ENCODE results near the gene PTCD3.
A peak's percentile ranks its signal among the peaks of the same experiment; 100 is the strongest.

The PTCD3 gene

GRCh38 chr2:86081724-86082123 is 24.3 kb upstream of the PTCD3 start:
- TF ChIP-seq, protein P1, sequence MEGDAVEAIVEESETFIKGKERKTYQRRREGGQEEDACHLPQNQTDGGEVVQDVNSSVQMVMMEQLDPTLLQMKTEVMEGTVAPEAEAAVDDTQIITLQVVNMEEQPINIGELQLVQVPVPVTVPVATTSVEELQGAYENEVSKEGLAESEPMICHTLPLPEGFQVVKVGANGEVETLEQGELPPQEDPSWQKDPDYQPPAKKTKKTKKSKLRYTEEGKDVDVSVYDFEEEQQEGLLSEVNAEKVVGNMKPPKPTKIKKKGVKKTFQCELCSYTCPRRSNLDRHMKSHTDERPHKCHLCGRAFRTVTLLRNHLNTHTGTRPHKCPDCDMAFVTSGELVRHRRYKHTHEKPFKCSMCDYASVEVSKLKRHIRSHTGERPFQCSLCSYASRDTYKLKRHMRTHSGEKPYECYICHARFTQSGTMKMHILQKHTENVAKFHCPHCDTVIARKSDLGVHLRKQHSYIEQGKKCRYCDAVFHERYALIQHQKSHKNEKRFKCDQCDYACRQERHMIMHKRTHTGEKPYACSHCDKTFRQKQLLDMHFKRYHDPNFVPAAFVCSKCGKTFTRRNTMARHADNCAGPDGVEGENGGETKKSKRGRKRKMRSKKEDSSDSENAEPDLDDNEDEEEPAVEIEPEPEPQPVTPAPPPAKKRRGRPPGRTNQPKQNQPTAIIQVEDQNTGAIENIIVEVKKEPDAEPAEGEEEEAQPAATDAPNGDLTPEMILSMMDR (IDR thresholded peaks at IDR 0.05; ENCODE audit: low read depth, low read length), result no peak
- H3K4me3 ChIP-seq (ENCODE audit: low read depth, low read length), result no peak overlapping the region

DNA sequence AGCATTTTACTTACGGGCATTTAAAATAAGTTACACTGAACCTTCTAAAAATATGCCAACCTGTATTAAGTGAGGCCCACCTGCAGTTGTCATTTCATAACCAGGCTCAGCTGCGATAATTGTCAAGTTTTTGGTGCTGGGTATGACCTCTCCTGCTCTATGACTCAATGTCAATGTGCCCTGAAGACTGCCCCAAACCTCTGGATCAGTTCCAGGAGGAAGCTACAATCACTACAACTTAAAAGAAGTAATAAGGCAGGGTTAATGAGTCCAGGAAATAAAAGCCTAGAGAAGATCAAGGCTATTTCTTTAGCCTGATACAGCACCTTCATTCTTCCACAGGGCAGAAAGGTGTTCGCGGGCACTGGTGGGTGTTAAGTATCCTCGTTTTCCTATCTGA is 23.3 kb upstream of the PTCD3 start:
- no peak overlapping the region for H3K4me3 ChIP-seq (ENCODE audit: low read depth, low read length)
- TF ChIP-seq, protein P1 (IDR thresholded peaks at IDR 0.05; ENCODE audit: low read depth, low read length), result no peak

DNA sequence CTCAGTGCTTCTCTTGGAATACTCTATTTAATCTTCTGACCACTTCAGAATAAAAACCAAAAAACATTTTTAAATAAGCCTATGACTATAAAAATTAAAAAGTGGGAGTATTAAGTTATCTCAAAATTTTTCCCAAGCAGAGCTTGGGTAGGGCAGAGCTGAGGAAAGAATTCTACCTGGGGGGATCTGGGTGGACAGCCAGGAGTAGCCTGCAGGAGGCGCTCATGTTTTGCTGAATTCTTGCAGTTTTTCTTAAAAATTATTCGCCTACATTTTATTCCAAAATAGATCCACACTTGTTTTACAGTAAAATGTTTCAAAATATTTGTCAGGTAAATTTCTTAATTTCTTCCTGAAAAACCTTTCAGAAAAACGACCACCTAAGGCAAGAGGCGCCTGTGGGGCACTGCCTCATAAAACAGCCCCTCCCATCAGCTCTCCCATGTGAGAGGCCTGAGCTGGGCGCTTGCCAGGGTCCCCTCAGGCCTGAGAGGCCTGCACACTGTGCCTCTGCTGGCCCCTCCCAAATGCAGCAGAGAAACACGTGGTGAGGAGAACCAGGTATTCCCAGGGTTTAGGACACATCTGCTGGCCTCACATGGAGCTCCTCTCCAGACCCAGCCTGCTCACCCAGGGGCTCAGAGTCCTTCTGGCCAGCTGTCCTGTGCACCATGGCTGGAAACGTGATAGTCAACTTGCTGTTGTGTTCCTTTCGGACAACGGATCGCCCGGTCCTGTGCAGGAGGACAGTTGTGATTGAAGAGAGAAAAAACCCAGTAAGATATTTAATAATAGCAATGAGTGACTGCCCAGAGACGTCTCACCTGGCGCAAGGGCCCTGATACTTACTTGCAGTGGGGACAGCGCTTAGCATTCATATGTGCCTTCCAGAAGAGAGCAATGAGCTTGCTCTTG is 17.8 kb upstream of the PTCD3 start:
- no peak overlapping the region for H3K4me3 ChIP-seq (ENCODE audit: low read depth, low read length)
- TF ChIP-seq, protein P1 (IDR thresholded peaks at IDR 0.05; ENCODE audit: low read depth, low read length), result peak; percentile 20

DNA sequence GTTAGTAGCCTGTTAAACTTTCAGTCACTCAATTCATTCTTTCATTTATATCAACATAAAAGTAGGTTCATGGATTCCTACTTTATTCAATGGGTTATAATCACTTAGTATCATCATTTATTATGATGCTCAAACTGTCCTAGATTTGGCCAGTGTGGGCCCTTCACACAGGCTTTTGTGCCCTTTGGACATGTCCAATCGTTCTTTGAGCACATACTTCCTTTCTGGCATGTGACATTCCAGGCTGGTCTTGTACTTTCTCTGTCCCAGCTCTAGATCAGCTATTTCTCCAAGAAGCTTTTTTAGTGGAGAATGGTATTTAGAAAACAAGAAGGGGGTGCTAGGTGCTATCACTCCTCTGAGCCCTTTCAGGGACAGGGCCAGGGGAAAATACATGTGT is 11.8 kb upstream of the PTCD3 start:
- TF ChIP-seq, protein P1 (IDR thresholded peaks at IDR 0.05; ENCODE audit: low read depth, low read length), result no peak
- no peak overlapping the region for H3K4me3 ChIP-seq (ENCODE audit: low read depth, low read length)

DNA sequence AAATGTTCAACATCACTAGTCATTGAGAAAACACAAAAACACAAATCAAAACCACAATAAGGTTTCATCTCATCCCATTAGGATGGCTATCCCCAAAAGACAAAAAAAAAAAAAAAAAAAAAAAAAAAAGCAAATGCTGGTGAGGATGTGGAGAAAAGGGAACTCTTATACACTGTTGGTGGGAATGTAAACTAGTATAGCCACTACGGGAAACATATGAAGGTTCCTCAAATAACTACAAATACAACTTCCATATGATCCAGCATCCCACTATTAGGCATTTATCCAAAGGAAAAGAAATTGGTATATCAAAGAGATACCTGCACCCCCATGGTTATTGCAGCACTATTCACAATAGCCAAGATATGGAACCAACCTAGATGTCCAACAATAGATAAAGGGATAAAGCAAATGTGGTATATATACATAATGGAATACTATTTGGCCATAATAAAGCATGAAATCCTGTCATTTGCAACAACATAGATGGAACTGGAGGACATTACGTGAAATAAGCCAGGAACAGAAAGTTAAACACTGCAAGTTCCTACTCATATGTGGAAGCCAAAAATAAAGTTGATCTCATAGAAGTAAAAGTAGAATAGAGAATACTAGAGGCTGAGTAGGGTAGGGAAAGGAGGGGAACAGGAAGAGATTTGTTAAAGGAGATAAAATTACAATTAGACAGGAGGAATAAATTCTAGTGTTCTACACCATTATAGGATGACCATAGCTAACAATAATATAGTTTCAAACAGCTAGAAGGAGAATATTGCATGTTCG is 8.7 kb upstream of the PTCD3 start:
- H3K4me3 ChIP-seq (ENCODE audit: low read depth, low read length), result no peak overlapping the region
- TF ChIP-seq, protein P1 (IDR thresholded peaks at IDR 0.05; ENCODE audit: low read depth, low read length), result no peak

DNA sequence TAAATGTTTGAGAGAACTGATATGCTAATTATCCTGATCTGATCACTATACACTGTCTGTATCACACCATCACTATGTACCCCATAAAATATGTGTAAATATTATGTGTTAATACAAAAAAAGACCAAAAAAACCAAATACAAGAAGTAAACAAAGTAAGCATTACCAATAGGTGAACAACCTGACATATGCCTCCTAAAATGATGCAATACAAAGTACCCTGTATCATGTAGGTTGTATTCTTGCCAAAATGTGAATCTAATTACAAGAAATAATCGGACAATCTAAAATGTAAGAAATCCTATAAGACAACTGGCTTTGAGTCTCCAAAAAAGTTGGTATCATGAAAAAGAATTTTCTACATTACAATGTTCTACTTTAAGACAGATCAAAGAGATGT is 8.1 kb upstream of the PTCD3 start:
- no peak overlapping the region for H3K4me3 ChIP-seq (ENCODE audit: low read depth, low read length)
- TF ChIP-seq, protein P1 (IDR thresholded peaks at IDR 0.05; ENCODE audit: low read depth, low read length), result no peak

GRCh38 chr2:86102157-86102556 is 3.9 kb upstream of the PTCD3 start:
- no peak overlapping the region for H3K4me3 ChIP-seq (ENCODE audit: low read depth, low read length)
- TF ChIP-seq, protein P1 (IDR thresholded peaks at IDR 0.05; ENCODE audit: low read depth, low read length), result no peak
